ENCODE results near the gene UAP1L1.

Gene UAP1L1

DNA sequence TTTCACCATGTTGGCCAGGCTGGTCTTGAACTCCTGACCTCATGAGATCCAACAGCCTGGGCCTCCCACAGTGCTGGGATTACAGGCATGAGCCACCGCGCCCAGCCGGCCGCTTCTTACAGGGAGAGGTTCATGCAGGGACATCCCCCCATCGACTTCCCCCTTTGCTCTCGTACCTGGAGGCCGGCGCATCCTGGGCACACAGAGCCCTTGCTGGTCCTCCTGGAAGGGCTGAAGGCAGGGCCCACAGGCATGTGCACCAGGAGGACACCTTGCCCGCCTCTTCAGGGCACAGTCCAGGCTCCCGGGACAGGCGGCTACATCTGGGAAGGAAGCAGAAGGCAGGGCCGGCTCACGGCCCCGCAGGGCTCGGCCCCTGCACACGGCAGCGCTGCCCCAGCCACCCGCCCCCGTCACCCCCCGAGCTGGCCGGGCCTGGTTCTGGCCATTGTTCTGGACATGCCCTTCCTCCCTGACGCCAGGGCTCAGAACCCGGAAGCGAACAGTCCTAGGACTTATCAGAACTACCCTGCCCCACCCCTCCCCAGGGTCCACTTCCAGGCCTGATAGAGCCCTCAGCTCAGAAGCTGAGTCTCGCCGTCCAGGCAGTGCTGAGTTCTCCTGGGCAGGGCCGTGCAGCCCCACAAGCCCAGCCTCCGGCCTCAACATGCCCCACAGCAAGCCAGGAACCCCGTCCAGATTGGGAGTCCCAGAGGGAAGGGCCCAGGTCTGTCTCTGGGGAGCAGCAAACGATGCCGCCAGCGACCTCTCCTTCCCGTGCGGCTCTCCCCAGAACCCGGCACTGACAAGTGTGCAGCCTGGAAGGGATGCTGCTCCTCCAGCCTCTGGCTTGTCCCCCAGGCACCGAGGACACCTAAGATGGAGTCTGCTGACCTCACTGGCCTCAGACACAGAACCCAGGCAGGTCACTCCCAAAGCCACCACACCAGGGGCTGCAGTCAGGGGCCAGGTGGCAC is 34.3 kb upstream of the UAP1L1 start:
- no peak for DNase-seq

DNA sequence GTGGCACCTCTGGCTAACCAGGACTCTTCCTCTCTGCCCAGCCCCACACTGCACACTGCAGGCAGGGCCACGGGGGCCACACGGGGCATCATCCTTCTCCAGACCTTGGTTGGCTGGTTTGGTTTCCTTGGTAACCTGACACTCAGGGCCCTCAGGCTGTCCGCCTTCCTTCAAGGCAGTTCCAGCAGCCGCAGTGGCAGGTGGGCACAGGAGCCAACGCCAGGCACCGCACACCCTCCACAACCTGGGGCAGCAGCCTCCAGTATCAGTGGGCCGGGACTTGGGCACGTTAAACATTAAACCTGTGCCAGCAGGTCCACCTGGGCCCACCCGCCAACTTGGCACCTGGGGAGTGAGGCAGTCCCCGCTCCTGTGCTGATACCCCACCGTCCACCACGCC is 33.3 kb upstream of the UAP1L1 start:
- no peak for DNase-seq

DNA sequence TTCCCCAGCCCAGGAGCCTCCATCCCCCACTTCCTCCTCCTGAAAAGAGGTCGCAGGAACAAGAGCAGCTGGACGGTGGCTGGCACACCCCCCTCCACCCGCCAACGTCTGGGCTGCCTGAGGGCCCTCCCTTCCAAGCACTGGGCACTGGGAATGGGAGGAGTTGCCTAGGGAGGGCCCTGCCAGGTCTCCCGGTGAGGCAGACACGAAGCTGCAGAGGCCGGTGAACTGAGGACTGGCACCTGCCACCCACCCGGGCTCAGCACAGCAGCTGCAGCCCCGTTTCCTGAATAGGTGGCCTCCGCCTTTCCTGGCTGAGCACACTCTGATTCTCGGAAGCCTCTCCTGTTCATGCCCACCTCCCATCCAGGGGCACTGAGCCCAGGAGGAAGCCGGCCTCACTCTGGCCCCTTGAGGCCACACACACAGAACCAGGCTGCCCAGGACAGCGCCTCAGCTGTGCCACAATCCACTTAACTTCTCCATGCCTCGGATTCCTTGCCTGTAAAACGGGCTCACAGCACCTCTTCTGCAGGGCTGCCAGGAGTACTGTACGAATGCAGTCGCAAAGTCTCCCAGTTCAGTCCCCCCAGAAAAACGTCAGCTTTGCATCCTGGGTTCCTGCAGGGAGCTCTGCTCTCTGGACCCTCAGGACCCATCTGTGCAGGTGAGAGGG is 32.7 kb upstream of the UAP1L1 start:
- no peak for DNase-seq

DNA sequence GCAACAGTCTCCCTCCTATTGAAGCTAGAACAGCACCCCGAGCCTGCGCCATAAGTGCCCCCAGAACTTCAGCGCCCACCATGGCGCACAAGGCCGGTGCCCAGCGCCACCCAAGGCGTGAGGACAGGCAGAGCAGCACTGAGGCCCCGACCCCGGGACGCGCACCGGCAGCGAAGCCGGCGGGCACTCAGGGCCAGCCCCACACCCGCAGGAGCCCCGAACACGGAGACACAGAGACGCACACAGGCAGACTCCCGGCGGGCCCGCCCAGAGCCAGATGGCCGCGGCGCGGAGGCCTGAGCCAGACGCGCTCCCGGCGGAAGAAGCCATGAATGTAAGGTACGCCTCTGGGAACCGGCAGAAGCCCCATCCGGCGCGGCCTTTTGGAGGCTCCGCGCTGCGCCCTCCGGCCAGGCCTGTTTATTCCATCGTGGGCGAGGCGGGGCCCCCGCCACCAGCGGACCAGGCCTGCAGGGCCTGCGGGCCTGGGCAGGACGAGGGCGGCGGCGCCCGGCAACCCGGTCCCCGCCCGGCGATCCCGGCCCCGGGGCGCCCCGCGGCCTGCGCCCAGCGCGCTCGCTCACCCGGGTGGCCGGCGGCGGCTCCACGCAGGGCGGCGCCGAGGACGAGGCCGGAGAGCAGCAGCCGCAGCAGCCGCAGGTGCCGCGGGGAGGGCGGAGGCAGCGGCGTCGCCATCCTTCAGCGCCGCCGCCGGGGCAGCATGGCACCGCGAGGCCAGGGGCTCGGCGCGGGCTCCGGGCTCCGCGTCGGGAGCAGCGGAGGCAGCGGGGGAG is 31.8 kb upstream of the UAP1L1 start:
- DNase-seq: peak in 1 of 2 experiments; percentile 56

DNA sequence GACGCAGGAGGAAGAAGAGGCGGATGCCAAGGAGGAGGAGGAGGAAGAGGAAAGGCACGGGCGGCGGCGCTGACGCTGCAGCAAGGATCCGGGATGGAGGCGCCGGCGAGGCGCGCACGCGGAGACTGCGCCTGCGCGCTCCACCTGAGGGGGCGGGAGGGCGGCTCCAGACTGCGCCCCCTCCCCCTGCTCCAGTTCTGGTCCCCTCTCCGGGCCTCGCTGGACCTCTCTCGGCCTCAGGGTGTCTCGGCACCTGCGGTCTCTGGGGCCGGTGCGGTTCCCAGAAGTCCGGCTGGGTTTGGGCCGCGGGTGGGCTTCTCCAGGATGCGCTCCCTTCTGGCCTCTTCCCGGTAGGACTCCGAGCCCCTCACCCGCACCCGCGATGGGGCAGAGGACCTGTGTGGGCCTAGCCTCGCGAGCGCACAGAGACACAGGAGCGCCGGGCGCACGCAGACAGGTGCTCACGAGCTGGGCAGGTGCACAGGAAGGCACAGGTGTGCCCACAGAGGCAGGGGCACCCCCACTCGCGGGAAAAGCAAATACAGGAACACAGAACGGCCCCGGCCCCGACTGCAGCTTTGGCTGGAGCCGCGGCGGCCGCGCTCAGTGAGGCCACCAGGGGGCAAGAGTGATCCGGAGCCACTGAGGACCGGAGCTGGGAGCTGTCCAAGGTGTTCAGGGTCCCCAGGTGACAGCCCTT is 31.1 kb upstream of the UAP1L1 start, which contains the start of gene NPDC1:
Gene NPDC1, minus strand, starts transcription at position 90 of the 700 bp plus-strand sequence. CDS start 188 bp downstream, outside the sequence.
- peak; percentile 88 to 90 for DNase-seq

DNA sequence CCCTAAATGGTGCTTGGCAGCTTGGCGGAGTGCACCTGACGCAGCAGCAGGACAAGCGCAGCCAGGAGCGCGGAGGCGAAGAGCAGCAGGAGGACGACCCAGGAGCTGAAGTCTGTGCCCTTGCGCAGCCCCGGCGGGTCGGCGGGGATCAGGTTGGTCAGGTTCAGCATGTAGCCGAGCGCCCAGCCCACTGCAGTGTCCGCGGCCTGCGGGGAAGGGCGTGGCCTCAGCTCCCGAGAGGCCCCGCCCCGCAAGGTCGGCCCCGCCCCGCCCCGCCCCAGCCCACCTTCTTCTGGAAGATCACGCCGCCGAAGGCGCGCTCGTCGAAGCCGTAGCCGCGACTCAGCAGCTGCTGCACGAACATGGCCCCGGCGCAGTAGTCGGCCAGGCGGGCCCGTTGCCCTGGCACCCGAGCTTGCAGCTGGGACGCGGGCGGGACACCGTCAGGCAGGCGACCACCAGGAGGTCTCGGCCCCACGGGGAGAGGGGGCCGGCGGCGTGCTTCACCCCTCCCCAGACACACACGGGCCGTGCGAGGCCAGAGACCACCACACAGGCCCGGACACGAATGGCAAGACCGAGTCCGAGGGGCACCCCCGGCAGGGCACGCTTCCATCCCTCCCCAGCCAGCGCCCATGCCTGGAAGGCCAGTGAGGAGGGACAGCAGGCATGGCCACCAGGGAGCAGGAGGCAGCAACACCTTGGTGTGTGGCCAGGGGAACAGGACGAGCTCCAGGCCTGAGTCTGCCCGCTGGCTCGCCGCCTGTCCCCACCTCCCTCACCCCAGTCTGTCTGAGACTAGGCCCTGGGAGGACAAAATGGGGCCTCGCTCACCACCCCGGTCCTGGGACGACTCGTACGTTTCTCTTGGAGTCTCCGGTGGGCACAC is 28.4 kb upstream of the UAP1L1 start:
- DNase-seq: peak in 1 of 2 experiments; percentile 38

DNA sequence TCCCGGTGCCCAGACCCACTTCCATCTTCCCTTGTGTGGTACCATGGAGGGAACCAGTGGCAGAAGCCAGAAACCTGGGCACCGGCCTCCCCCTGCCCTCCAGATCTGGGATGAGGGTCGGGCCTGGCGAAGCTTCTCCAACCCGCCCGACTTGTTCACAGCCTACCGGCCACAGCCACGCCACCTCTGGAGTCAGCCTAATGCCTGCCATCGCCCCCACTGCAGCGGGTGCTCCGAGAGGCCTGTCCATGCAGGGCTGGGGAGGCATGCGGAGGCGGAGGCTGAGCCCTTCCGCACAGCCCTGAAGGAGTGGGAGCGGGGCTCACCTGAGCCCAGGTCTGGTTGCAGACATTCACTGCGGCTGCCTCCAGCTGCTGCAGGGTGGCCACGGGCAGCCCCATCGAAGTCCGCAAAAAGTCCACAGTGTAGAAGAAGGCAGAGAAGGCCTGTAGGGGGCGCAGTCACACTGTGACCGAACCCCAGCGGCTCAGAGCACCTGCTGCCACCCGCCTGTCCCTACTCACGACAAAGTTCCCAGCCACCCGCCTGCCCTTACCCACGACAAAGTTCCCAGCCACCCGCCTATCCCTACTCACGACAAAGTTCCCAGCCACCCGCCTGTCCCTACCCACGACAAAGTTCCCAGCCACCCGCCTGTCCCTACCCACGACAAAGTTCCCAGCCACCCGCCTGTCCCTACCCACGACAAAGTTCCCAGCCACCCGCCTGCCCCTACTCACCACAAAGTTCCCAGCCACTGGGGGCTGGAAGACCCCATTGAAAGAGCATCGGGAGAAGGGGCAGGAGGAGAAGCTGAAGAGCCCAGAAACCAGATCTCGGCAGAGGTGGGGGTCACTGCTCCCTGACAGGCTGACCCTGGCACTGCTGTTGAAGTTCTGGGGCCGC is 27.5 kb upstream of the UAP1L1 start:
- peak; percentile 79 to 83 for DNase-seq

DNA sequence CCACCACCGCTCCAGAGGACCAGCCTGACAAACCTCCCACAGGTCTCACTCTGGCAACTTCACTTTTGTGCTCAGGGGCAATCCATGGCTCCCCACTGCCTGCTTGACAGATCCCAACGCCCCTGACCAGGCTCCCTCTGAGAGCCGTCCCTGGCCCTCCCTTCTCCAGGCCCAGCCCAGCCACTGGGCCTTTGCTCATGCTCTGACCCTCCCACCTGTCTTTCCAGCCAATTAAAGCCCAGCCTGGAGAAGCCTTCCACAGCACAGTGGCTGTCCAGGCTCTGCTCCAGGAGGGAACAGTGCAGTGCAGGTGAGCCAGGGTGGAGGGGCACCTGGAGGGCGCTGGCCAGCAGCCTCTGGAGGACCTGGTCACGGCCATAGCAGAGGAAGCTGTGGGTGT is 26.7 kb upstream of the UAP1L1 start:
- DNase-seq: no peak

DNA sequence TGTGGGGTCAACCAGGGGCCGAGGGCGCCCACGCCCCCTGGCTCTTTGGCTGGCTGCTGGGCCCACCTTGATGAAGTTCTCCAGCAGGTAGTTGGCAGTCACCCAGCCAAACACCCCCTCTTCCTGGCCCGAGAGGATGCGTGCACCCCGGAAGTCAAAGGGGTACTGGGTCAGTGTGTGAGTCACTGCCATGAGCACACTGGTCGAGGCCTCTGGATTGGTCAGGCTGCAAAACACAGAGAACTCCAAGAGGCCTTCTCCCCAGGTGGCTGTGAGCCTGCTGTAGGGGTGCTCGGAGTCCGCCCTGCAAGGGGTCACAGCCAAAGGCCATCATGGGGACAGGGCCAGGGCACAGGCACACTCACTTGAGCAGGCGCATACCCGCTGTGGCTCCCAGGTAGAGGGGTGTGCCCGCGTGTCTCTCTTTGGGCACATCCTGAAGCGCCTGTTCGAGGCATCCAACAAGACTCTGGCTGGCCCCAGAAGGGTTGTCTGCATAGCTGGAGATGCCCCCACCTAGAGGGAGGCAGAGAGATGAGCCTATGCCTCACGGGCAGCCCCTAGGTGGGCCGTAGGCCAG is 26.1 kb upstream of the UAP1L1 start:
- no peak for DNase-seq

DNA sequence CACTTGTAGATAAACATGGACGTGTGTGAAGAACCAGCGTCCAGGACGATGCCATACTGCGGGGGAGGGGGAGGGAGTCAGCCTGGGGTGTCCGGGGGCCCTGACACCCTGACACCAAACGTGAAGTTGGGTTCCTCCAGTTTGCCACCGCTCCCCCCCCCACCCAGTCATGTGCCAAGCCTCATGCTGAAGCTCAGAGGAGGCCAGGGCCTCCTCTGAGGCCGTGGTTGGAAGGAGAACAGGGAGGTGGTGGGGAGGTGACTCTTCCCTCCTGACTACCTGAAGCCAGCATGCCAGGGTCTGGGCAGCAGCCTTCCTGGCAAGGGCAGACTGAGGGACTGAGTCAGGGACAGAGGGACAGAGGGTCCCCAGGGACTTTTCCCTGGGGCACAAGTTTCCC is 25.0 kb upstream of the UAP1L1 start:
- DNase-seq: no peak

DNA sequence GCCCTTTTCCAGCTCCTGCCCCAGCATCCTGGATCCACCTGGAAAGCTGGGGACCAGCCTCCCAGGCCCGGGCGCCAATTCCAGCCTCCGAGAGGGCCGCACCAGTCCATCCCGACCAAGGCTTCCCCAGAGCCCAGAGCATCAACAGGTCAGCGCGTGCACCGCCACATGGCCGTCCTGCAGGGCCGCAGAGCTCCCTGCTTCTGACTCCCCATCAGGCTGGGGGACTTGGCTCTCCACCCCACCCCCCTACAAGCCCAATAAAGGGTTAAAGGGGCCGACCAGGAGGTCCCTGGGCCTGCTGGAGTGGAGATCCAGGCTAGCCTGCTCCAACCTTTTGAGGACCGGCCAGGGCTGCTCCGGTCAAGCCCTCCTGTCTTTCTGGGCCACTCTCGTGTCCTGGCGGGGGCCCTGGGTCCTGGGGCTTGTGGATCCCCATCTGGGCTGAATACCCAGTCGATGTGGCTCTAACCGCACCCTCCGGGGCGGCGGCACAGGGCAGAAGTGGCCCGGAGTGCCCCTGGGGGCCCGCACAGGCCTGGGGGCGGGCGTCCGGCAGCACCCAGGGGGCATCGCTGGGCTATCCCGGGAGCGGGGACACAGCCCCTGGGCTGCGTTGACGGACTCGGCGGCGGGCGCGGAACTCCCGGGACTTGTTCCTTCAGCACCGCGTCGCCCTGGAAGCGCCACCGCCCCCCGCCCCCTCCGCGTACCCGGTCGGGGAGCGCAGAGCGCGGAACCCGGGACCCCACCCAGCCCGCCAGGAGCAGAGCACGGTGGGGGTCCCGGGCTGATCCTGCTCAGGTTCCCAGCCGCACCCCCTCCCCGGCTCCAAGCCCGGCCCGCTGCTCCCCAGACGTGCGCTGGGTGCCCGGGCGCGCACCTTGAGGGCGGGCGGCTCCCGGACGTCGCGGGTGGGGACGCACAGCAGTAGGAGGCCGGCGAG is 24.0 kb upstream of the UAP1L1 start:
- peak in 1 of 2 experiments; percentile 39 for DNase-seq

DNA sequence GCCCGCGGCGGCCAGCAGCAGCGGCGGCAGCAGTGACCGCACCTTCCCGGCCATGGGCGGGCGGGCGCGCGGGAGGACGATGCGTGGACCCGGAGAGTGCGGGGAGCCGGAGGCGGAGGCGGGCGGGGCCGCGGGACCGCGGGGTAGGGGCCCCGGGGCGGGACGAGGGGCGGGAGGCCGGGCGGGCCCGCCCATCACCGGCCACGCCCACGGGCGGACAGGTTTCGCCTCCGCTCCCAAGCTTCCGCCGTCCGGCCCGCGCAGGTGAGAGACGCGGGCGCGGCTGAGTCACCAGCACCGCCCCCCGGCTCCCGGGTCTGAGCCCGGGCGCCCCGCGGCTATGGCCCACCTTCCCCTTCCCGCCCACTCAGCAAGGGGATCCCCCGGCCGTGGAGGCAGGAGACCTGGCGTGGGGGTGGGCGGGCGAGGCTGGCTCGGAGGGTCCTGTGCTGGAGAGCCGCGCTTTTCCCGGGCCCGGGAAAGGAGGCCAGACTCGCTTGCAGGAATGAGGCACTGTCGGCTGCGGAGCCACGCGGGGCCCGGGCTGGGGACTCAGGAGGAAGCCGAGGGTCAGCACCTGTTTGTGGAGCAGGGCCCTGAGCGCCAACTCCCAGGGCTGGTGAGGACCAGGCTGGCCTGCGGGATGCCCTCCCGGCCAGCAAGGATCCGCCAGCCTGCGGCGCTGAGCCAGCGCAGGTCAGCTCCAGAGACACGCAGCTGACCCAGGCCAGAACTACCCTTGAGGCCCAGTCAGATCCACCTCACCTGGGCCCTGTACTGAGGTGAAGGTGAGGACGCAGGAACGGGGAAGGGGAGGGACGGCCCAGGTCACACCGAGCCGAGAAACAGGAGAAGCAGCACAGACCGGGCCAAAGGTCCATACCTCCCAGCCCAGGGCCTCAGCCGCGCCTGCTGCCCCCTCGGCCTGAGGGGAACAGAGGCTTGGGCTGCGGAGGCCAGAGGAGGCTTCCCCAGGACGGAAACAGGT is 23.1 kb upstream of the UAP1L1 start, which contains the start of gene ENTPD2:
Gene ENTPD2, minus strand, starts transcription at position 118 of the 988 bp plus-strand sequence. Its CDS starts 64 bp downstream, at position 54.
- peak in 1 of 2 experiments; percentile 60 for DNase-seq

DNA sequence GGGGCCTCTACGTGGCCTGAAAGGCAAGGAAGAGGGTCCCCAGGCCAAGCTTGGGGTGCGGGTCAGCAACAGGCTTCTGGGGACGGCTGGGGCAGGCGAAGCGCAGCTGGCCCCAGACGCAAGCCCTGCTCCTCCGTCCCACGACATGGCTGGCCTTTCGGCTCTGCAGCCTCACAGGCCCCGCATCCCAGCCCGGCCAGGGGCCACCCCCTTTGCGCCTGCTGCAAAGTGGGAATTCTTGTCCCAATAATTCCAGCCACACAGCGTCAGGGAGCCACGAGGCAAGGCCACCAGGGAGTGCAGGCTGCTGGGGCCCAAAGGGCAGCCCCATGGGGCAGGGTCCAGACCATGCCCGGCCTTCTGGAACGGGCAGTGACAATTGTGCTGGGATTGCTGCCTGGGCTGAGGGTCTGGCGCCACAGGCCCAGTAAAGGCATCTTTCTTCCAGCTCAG is 22.4 kb upstream of the UAP1L1 start:
- DNase-seq: no peak

DNA sequence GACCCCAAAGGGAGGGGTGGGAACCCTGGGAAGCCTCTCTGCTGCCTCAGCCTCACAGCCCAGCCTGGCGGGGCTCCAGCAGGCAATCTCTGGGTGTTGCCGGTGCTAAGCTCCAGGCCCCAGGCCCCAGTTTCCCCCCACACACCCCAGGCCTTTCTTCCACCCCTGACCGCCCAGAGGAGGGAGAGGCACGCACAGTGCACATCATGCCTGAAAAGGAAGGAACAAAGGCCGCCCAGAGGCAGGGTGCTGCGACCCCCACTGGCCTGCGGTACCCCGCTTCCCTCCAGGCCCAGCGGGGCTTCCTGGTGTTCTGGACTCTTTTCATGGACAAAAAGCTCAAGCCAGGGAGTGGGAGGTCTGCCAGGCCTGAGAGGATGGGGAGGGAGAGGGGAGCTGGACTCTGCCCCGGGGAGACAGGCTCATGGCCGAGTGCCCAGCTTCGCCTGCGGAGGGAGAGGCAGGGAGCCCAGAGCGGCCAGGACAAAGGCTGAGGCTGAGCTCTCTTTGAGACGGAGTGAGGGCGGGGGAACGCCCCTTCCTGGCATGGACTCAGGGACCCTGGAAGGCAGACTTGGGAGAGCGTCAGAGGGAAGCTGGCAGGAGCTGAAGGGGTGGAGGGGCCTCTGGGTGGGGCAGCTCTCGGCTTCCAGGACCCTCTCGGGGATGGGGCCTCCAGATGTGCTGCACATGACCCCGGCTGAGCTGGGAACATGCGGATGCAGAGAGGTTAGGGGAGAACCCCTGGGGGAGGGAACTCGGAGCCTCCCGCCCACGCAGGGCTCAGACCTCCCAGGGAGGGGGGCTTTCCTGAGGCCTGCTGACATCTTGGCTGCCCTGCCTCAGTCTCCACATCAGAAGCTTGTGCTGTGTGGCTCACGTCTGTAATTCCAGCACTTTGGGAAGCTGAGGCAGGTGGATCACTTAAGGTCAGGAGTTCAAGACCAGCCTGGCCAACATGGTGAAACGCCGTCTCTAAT is 21.6 kb upstream of the UAP1L1 start:
- no peak for DNase-seq

DNA sequence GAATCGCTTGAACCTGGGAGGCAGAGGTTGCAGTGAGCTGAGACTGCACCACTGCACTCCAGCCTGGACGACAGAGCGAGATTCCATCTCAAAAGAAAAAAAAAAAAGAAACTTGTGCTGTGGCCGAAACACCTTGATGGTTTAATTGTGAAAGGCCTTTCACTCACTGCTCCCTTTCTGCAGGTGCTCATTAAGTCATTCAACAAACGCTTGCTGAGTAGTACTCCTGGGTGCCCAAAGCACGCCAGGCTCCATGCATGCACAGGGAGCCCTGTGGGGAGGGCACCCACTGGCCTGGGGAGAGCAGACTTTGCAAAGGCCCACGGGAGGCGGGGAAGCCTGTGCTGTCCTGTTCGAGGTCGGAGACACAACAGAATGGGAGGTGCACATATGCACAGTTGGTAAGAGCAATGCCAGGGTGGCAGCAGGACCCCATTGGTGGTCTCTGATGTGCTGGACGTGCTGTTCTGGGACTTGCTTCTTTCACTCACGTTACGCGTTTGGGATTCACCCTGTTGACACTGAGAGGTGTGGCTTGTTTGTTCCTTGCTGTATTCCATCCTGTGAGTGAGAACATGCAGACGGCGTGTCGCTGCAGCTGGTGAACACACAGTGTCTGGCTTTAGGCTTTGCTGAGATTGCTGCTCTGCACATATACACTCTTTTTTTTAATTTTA is 20.4 kb upstream of the UAP1L1 start:
- DNase-seq: no peak
